WERI-Rb-1 (cell line): Measurements from ENCODE around the gene SLC22A13.

Source experiments
- DNase-seq: peaks from one replicate; pipeline ENCODE4 v3.0.0-alpha.2; 2020
- H3K27ac ChIP-seq: fragments of 250-450 bp; sonication (Bioruptor Pico); 2 replicates; pipeline ENCODE4 v1.5.1; 2020; ENCODE audit warnings: mild to moderate bottlenecking, moderate library complexity
- H3K27me3 ChIP-seq: fragments of 250-450 bp; sonication (Bioruptor Pico); 2 replicates; pipeline ENCODE4 v1.5.1; 2021; ENCODE audit warnings: mild to moderate bottlenecking, low read depth, moderate library complexity; ENCODE audit not compliant: insufficient read depth, severe bottlenecking
- H3K36me3 ChIP-seq: fragments of 250-450 bp; sonication (Bioruptor Pico); 2 replicates; pipeline ENCODE4 v1.5.1; 2020; ENCODE audit warnings: mild to moderate bottlenecking, moderate library complexity
- H3K4me3 ChIP-seq: 2 replicates; pipeline ENCODE4 v1.5.1; 2011; ENCODE audit warnings: low read depth, mild to moderate bottlenecking, control low read depth, low read length
- H3K9me3 ChIP-seq: fragments of 250-450 bp; sonication (Bioruptor Pico); 2 replicates; pipeline ENCODE4 v1.5.1; 2021; ENCODE audit warnings: mild to moderate bottlenecking, moderate library complexity; ENCODE audit not compliant: severe bottlenecking
- CTCF ChIP-seq: IDR thresholded peaks from 2 replicates; pipeline ENCODE4 v1.5.1; 2011; ENCODE audit warnings: low read depth, mild to moderate bottlenecking, control low read depth, inconsistent platforms, low read length

Gene SLC22A13

GRCh38 chr3:38275658-38276057, 10.0 kb downstream of the SLC22A13 start:
- Histone ChIP-seq H3K27ac (no peak overlapping the region), H3K4me3 (no peak overlapping the region), H3K27me3 (no peaks in the 10 kb centered on the region), H3K9me3 (no peaks in the 10 kb centered on the region), H3K36me3 (no peaks in the 10 kb centered on the region)
- no peak for TF ChIP-seq CTCF
- DNase-seq = no peak

GRCh38 chr3:38276081-38276916, 10.7 kb downstream of the SLC22A13 start:
- no peak for DNase-seq
- TF ChIP-seq CTCF = no peak
- no peaks in the 10 kb centered on the region for H3K36me3 ChIP-seq
- H3K27ac ChIP-seq = no peak overlapping the region
- H3K9me3 ChIP-seq = no peaks in the 10 kb centered on the region
- no peaks in the 10 kb centered on the region for H3K27me3 ChIP-seq
- H3K4me3 ChIP-seq = no peak overlapping the region

- TF ChIP-seq CTCF = no peak
- H3K4me3 ChIP-seq = no peak overlapping the region
- no peaks in the 10 kb centered on the region for H3K9me3 ChIP-seq
- no peak overlapping the region for H3K27ac ChIP-seq
- no peaks in the 10 kb centered on the region for H3K27me3 ChIP-seq
- no peak for DNase-seq
- H3K36me3 ChIP-seq = no peaks in the 10 kb centered on the region
These were observed 11.5 kb downstream of the SLC22A13 start for GRCh38 chr3:38276917-38277630.

- no peak for TF ChIP-seq CTCF
- Histone ChIP-seq H3K27me3 (no peaks in the 10 kb centered on the region), H3K9me3 (no peaks in the 10 kb centered on the region), H3K27ac (no peak overlapping the region), H3K36me3 (no peaks in the 10 kb centered on the region), H3K4me3 (no peak overlapping the region)
- DNase-seq = no peak
These were observed 13.2 kb downstream of the SLC22A13 start for GRCh38 chr3:38278841-38279240.

- no peaks in the 10 kb centered on the region for H3K27me3 ChIP-seq
- H3K36me3 ChIP-seq = no peaks in the 10 kb centered on the region
- H3K27ac ChIP-seq = no peak within 1 kb of the TSS
- TF ChIP-seq CTCF = peak; percentile 58
- no peaks in the 10 kb centered on the region for H3K9me3 ChIP-seq
- H3K4me3 ChIP-seq = no peak within 1 kb of the TSS
- peak; percentile 41 for DNase-seq
These were observed 16.5 kb downstream of the SLC22A13 start, which contains the start of gene SLC22A14 for GRCh38 chr3:38281895-38282686. SLC22A14 (plus strand) TSS chr3:38282294; CDS start chr3:38306027, 23,733 bp downstream.
